DMS153 treated with DMSO at 0.1 percent for 48 hours (cell line): ENCODE data around the gene ADGRA1.
"Not testable (repeated sequence)": the region's sequence is repeated elsewhere in the genome, so short reads cannot be mapped to it uniquely, and the experiment has no call there.

Experiments used
- DNase-seq: peaks from one replicate; lab custom pipeline; 2025; ENCODE audit not compliant: unreplicated experiment; lab: John Stamatoyannopoulos, UW

ADGRA1 gene

GRCh38 chr10:133126431-133127290 lies 38.9 kb downstream of the ADGRA1 start:
- DNase-seq: no peak

GRCh38 chr10:133127291-133128125 lies 39.8 kb downstream of the ADGRA1 start:
- DNase-seq: no peak

GRCh38 chr10:133128126-133129070 lies 40.7 kb downstream of the ADGRA1 start:
- no peak for DNase-seq

- no peak for DNase-seq
Measured at GRCh38 chr10:133129071-133129858, 41.5 kb downstream of the ADGRA1 start.

- DNase-seq: no peak
Measured at GRCh38 chr10:133129859-133130495, 42.3 kb downstream of the ADGRA1 start.

GRCh38 chr10:133130602-133131001 lies 42.9 kb downstream of the ADGRA1 start:
- DNase-seq: no peak

GRCh38 chr10:133131053-133131452 lies 43.3 kb downstream of the ADGRA1 start:
- DNase-seq: no peak

GRCh38 chr10:133131734-133132472 lies 44.2 kb downstream of the ADGRA1 start:
- DNase-seq: no peak

GRCh38 chr10:133132473-133133291 lies 45.0 kb downstream of the ADGRA1 start:
- DNase-seq: no peak

GRCh38 chr10:133133471-133134231 lies 45.9 kb downstream of the ADGRA1 start:
- DNase-seq: no peak

GRCh38 chr10:133134411-133135115 lies 46.8 kb downstream of the ADGRA1 start:
- DNase-seq: no peak

GRCh38 chr10:133135116-133135465 lies 47.4 kb downstream of the ADGRA1 start:
- DNase-seq: no peak

- DNase-seq: not testable (repeated sequence)
Measured at GRCh38 chr10:133137486-133138145, 49.9 kb downstream of the ADGRA1 start.

GRCh38 chr10:133139551-133140065 lies 51.9 kb downstream of the ADGRA1 start:
- no peak for DNase-seq

- DNase-seq: no peak
Measured at GRCh38 chr10:133140417-133141143, 52.9 kb downstream of the ADGRA1 start.
